Vagina (tissue), 2 donors: ENCODE data around the gene SLC22A23. TPM values are rescaled to one million over a fixed set of nuclear protein-coding genes. Genes with fewer than 3 reads are reported as not detected.

ENCODE experiments used
- DNase-seq, 2 donors: peaks; one replicate each; pipeline ENCODE4 v3.0.0-alpha.2; 2017; ENCODE audit errors: extremely low spot score in 2 of 2
- H3K27ac ChIP-seq: fragments of 200-600 bp; sonication (generic); one replicate; pipeline ENCODE4 v1.5.1; 2019
- H3K27me3 ChIP-seq: fragments of 200-600 bp; sonication (generic); one replicate; pipeline ENCODE4 v1.5.1; 2019
- H3K36me3 ChIP-seq, 2 donors: fragments of 200-600 bp; sonication (generic); one replicate each; pipeline ENCODE4 v1.5.1; 2017 to 2019
- H3K4me1 ChIP-seq: fragments of 200-600 bp; sonication (generic); one replicate; pipeline ENCODE4 v1.5.1; 2019
- H3K4me3 ChIP-seq, 2 donors: fragments of 200-600 bp; sonication (generic); 1 replicate in 1 of 2; 2 replicates in 1 of 2; pipeline ENCODE4 v1.5.1; 2016 to 2019
- H3K9me3 ChIP-seq: fragments of 200-600 bp; sonication (generic); one replicate; pipeline ENCODE4 v1.5.1; 2019
- CTCF ChIP-seq, 3 experiments: fragments of 450-650 bp in 2 of 3; fragments of 200-600 bp in 1 of 3; sonication (generic) in 1 of 3; IDR thresholded peaks; one replicate each; pipeline ENCODE4 v1.5.1; 2017 to 2019; ENCODE audit warnings: antibody characterized with exemption in 3 of 3, mild to moderate bottlenecking in 2 of 3, moderate library complexity in 2 of 3
- POLR2A ChIP-seq, 2 donors: fragments of 450-650 bp; IDR thresholded peaks; one replicate each; pipeline ENCODE4 v1.6.1; 2017; ENCODE audit warnings: antibody characterized with exemption in 2 of 2, mild to moderate bottlenecking in 2 of 2, moderate library complexity in 2 of 2
- POLR2AphosphoS5 ChIP-seq, 2 donors: sonication (generic); formaldehyde crosslinking; IDR thresholded peaks; one replicate each; pipeline ENCODE4 v1.9.0; 2017; ENCODE audit warnings: antibody characterized with exemption in 2 of 2, mild to moderate bottlenecking in 2 of 2, low read depth in 1 of 2; ENCODE audit not compliant: insufficient read depth in 1 of 2
- intact Hi-C: fragments of 100-400 bp; cut with DNase I; formaldehyde crosslinking; loops from one replicate; pipeline ENCODE4 v1.15.1; 2023
- total RNA-seq: library from RNA; depleted of rRNA; stranded (reverse); fragments of >200 nt; gene quantifications from one replicate; pipeline ENCODE4 v1.2.3, GENCODE V29; 2016

SLC22A23 gene
- total RNA-seq, 1 donor from 2014 or later: 40.5 TPM

DNA sequence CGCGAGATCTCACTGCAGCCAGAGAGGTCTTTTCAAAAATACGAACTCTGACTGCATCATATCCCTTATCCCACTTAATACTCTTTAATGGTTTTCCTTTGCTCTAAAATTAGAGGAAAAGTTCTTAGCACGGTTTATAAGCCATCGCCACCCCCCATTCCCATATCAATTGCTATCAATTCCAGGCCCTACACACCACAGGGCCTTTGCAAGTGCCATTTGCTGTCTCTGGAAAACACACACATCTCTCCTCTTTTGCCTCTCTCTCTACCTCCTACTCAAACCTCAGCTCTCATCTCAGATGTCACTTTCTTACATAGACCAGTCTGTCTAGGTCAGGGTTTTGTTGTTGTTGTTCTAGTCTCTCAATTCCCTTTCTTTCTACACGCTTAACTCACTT lies 9.8 kb downstream of the SLC22A23 start:
- H3K36me3 ChIP-seq: no peaks in the 10 kb centered on the region
- H3K9me3 ChIP-seq: no peaks in the 10 kb centered on the region
- no peak for DNase-seq
- intact Hi-C loops: no loop called here
- no peak for TF ChIP-seq POLR2A (IDR thresholded peaks at IDR 0.05)
- TF ChIP-seq POLR2AphosphoS5 (IDR thresholded peaks at IDR 0.05; ENCODE audit: insufficient read depth in 1 of 2, low read depth in 1 of 2): no peak
- no peak for TF ChIP-seq CTCF (IDR thresholded peaks at IDR 0.05)
- H3K4me1 ChIP-seq: no peaks in the 10 kb centered on the region
- H3K27ac ChIP-seq: no peak overlapping the region
- H3K27me3 ChIP-seq: no peaks in the 10 kb centered on the region
- no peak overlapping the region for H3K4me3 ChIP-seq

GRCh38 chr6:3446184-3446583 lies 10.7 kb downstream of the SLC22A23 start:
- intact Hi-C loops: no loop called here
- Histone ChIP-seq H3K4me3 (no peak overlapping the region), H3K27ac (no peak overlapping the region), H3K9me3 (no peaks in the 10 kb centered on the region), H3K4me1 (no peaks in the 10 kb centered on the region), H3K36me3 (no peaks in the 10 kb centered on the region), H3K27me3 (no peaks in the 10 kb centered on the region)
- no peak for DNase-seq
- TF ChIP-seq POLR2A (IDR thresholded peaks at IDR 0.05): no peak

DNA sequence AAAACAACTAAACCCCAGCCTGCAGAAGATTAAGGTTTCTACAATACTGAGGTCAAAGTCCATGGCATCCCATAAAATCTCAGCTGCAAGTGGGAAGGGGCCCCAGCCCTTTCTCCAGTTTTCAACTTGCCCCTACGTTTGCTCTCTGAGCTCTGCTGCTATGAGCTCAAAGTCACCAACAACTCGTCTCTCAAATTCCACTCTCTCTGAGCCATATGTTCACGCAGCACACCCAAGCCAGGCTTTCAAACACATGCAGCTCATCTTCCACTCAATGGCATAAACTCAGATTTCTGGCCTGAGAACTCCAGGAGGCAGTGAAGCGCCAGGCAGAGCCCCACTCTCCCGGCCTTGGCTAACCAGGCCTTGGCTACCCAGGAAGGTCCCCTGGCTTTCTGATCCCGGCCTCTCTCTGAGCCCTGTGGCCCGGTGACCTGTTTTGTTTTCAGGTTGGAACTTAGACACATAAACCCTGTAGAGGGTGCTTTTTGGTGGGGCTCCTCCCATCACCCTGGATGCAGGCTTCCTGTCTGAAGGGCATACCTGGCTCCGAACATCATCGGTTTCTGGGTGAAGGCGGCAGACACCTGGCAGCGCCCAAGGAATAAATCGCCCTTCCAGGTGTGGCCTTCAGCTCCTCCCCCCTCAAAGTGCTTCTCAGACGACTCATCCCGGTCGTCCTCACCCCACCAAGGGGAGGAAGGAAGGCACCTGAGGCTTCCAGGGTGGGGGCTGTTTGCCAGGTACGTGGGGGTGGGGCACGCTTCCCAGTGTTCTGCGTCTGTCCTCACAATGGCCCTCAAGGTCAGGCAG lies 12.4 kb downstream of the SLC22A23 start:
- Histone ChIP-seq H3K4me1 (no peaks in the 10 kb centered on the region), H3K4me3 (no peak overlapping the region), H3K9me3 (no peaks in the 10 kb centered on the region), H3K27me3 (no peaks in the 10 kb centered on the region), H3K36me3 (no peaks in the 10 kb centered on the region), H3K27ac (no peak overlapping the region)
- TF ChIP-seq POLR2A (IDR thresholded peaks at IDR 0.05) (no peak), POLR2AphosphoS5 (IDR thresholded peaks at IDR 0.05; ENCODE audit: insufficient read depth in 1 of 2, low read depth in 1 of 2) (no peak), CTCF (IDR thresholded peaks at IDR 0.05) (no peak)
- intact Hi-C loops: no loop called here
- DNase-seq: no peak

- Histone ChIP-seq H3K27me3 (no peaks in the 10 kb centered on the region), H3K9me3 (no peaks in the 10 kb centered on the region), H3K4me3 (no peak overlapping the region), H3K36me3 (no peaks in the 10 kb centered on the region), H3K27ac (no peak overlapping the region), H3K4me1 (no peaks in the 10 kb centered on the region)
- intact Hi-C loops: no loop called here
- no peak for DNase-seq
- TF ChIP-seq CTCF (IDR thresholded peaks at IDR 0.05) (no peak), POLR2A (IDR thresholded peaks at IDR 0.05) (no peak), POLR2AphosphoS5 (IDR thresholded peaks at IDR 0.05; ENCODE audit: insufficient read depth in 1 of 2, low read depth in 1 of 2) (no peak)
Observed at GRCh38 chr6:3443221-3443515, 13.7 kb downstream of the SLC22A23 start.

GRCh38 chr6:3442431-3443220 lies 14.2 kb downstream of the SLC22A23 start:
- intact Hi-C loops: no loop called here
- no peak overlapping the region for H3K27ac ChIP-seq
- H3K4me3 ChIP-seq: no peak overlapping the region
- TF ChIP-seq CTCF (IDR thresholded peaks at IDR 0.05) (no peak), POLR2AphosphoS5 (IDR thresholded peaks at IDR 0.05; ENCODE audit: insufficient read depth in 1 of 2, low read depth in 1 of 2) (no peak), POLR2A (IDR thresholded peaks at IDR 0.05) (no peak)
- H3K27me3 ChIP-seq: no peaks in the 10 kb centered on the region
- H3K36me3 ChIP-seq: no peaks in the 10 kb centered on the region
- DNase-seq: no peak
- H3K9me3 ChIP-seq: no peaks in the 10 kb centered on the region
- no peaks in the 10 kb centered on the region for H3K4me1 ChIP-seq
